T-helper 1 cell treated with Interleukin-12 subunit alpha and Interleukin-12 subunit beta and Interleukin-4 antibody, amounts not matched to agents 30 ng/mL and 1 ng/mL, for 36 hours (primary cell): Measurements from ENCODE around the gene NR1I2. TPM values are rescaled to one million over a fixed set of nuclear protein-coding genes. Genes with fewer than 3 reads are reported as not detected.

Experiments used
- intact Hi-C: fragments of 100-400 bp; cut with micrococcal nuclease; formaldehyde crosslinking; loops from one replicate; pipeline ENCODE4 v1.15.1; 2024
- total RNA-seq: library from RNA; stranded (reverse); gene quantifications from 2 replicates; pipeline ENCODE4 v1.2.3, GENCODE V29; 2022

NR1I2 gene
- total RNA-seq, 1 donor from 2014 or later, result not detected

GRCh38 chr3:119778811-119779210 lies 3.1 kb upstream of the NR1I2 start:
- intact Hi-C loops, result no loop called here

GRCh38 chr3:119779731-119780383 lies 2.0 kb upstream of the NR1I2 start:
- intact Hi-C loops, result no loop called here

- intact Hi-C loops, result no loop called here
Measured at GRCh38 chr3:119782460-119782859, 559 bp downstream of the NR1I2 start.

- intact Hi-C loops, result no loop called here
Measured at GRCh38 chr3:119783255-119783654, 1.4 kb downstream of the NR1I2 start.

GRCh38 chr3:119783883-119784282 lies 2.0 kb downstream of the NR1I2 start:
- intact Hi-C loops, result no loop called here

- intact Hi-C loops, result no loop called here
Measured at GRCh38 chr3:119786409-119786808, 4.5 kb downstream of the NR1I2 start.

- intact Hi-C loops, result no loop called here
Measured at GRCh38 chr3:119790369-119790768, 8.5 kb downstream of the NR1I2 start.

- intact Hi-C loops, result no loop called here
Measured at GRCh38 chr3:119792270-119792669, 10.4 kb downstream of the NR1I2 start.

GRCh38 chr3:119794401-119794800 lies 12.5 kb downstream of the NR1I2 start:
- intact Hi-C loops, result no loop called here

GRCh38 chr3:119794971-119795612 lies 13.2 kb downstream of the NR1I2 start:
- intact Hi-C loops, result no loop called here

- intact Hi-C loops, result no loop called here
Measured at GRCh38 chr3:119795849-119796248, 13.9 kb downstream of the NR1I2 start.

- intact Hi-C loops, result no loop called here
Measured at GRCh38 chr3:119796368-119796767, 14.5 kb downstream of the NR1I2 start.

- intact Hi-C loops, result no loop called here
Measured at GRCh38 chr3:119796785-119797184, 14.9 kb downstream of the NR1I2 start.

- intact Hi-C loops, result no loop called here
Measured at GRCh38 chr3:119800844-119801243, 18.9 kb downstream of the NR1I2 start.

GRCh38 chr3:119808244-119808643 lies 26.3 kb downstream of the NR1I2 start:
- intact Hi-C loops, result no loop called here

GRCh38 chr3:119808843-119809242 lies 26.9 kb downstream of the NR1I2 start:
- intact Hi-C loops, result no loop called here

- intact Hi-C loops, result loop anchor here (5.0 kb wide), 1 partner anchor 283 kb away; the partner anchor contains the start of gene GSK3B
Measured at GRCh38 chr3:119809249-119810017, 27.5 kb downstream of the NR1I2 start.

GRCh38 chr3:119810018-119810435 lies 28.1 kb downstream of the NR1I2 start:
- intact Hi-C loops, result loop anchor here (5.0 kb wide), 1 partner anchor 282 kb away; the partner anchor contains the start of gene GSK3B

- intact Hi-C loops, result loop anchor here (5.0 kb wide), 1 partner anchor 280 kb away; the partner anchor contains the start of gene GSK3B
Measured at GRCh38 chr3:119812491-119813058, 30.7 kb downstream of the NR1I2 start.

GRCh38 chr3:119815716-119816115 lies 33.8 kb downstream of the NR1I2 start:
- intact Hi-C loops, result no loop called here

GRCh38 chr3:119817071-119817470 lies 35.2 kb downstream of the NR1I2 start:
- intact Hi-C loops, result no loop called here
